Activated CD8-positive, alpha-beta T cell treated with anti-CD3 and anti-CD28 coated beads, Interleukin-2, amount 10 ng/mL, durations not matched to agents 7 days and 5 days (primary cell): Measurements from ENCODE around the gene AFMID. TPM values are rescaled to one million over a fixed set of nuclear protein-coding genes. Genes with fewer than 3 reads are reported as not detected.
"Not testable (repeated sequence)": the region's sequence is repeated elsewhere in the genome, so short reads cannot be mapped to it uniquely, and the experiment has no call there.

Experiments used
- ATAC-seq: fragments of 150-1000 bp; cut with Tn5 transposase; one replicate; pipeline ENCODE4 v1.10.0; 2021; ENCODE audit warnings: moderate library complexity
- CTCF ChIA-PET: fragments of 350-600 bp; sonication (Branson Sonifier 250); formaldehyde crosslinking; loops from one replicate; lab custom pipeline; 2021; ENCODE audit warnings: antibody characterized with exemption; lab: Charles Lee
- POLR2A ChIA-PET: fragments of 350-600 bp; sonication (Branson Sonifier 250); formaldehyde crosslinking; loops from one replicate; lab custom pipeline; 2021; ENCODE audit warnings: antibody characterized with exemption; lab: Charles Lee
- DNase-seq: peaks from one replicate; pipeline ENCODE4 v3.0.0-alpha.2; 2020
- H3K27ac Mint-ChIP-seq: one replicate; pipeline ENCODE4 v1.8.0; 2021; ENCODE audit warnings: mild to moderate bottlenecking, mixed read lengths
- H3K27me3 Mint-ChIP-seq: one replicate; pipeline ENCODE4 v1.8.0; 2021; ENCODE audit warnings: low read depth, mixed read lengths
- H3K36me3 Mint-ChIP-seq: one replicate; pipeline ENCODE4 v1.8.0; 2021; ENCODE audit warnings: low read depth, mixed read lengths
- H3K4me1 Mint-ChIP-seq: one replicate; pipeline ENCODE4 v1.8.0; 2021; ENCODE audit warnings: low read depth, mixed read lengths
- H3K4me3 Mint-ChIP-seq: one replicate; pipeline ENCODE4 v1.8.0; 2021; ENCODE audit warnings: mild to moderate bottlenecking, mixed read lengths
- H3K9me3 Mint-ChIP-seq: one replicate; pipeline ENCODE4 v1.8.0; 2022; ENCODE audit warnings: mixed read lengths; ENCODE audit not compliant: insufficient read depth
- total RNA-seq, 2 experiments: library from RNA; stranded (reverse); gene quantifications; one replicate each; pipeline ENCODE4 v1.2.3, GENCODE V29; 2021

Gene AFMID
- total RNA-seq, 2 experiments from 2014 or later, result 17.7 to 20.7 TPM

DNA sequence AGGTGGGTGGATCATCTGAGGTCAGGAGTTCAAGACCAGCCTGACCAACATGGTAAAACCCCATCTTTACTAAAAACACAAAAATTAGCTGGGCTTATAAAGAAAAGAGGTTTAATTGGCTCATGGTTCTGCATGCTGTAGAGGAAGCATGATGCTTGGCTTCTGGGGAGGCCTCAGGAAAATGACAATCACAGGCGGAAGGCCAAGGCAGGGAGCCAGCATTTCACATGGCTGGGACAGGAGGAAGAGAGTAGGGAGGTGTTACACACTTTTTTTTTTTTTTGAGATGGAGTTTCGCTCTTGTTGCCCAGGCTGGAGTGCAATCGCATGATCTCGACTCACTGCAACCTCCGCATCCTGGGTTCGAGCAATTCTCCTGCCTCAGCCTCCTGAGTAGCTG, 47.9 kb downstream of the AFMID start:
- ATAC-seq, POLR2A ChIA-PET, H3K4me3 Mint-ChIP-seq, DNase-seq, H3K27ac Mint-ChIP-seq, H3K9me3 Mint-ChIP-seq, H3K36me3 Mint-ChIP-seq, H3K4me1 Mint-ChIP-seq: not testable (repeated sequence)
- H3K27me3 Mint-ChIP-seq, result peaks cover 25% of the 10 kb centered on the region
- CTCF ChIA-PET, result interaction anchor here (1.6 kb wide), 1 partner anchor 16 kb away, joined by 6 read pairs; no protein-coding TSS in a partner anchor

DNA sequence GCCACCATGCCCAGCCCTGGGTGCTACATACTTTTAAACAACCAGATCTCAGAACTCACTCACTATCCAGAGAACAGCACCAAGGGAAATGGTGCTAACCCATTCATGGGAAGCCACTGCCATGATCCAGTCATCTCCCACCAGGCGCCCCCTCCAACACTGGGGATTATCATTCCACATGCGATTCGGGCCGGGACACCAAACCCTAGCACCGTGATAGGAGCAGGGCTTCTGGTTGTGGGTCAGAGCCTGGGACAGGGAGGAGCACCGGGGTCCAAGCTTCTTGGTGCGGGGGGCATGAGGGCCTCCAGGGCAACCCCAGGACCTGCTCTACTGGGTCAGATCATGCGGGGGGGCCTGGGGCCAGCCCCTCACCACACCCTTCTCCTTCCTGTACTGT, 48.7 kb downstream of the AFMID start:
- no peak overlapping the region for H3K27ac Mint-ChIP-seq
- H3K36me3 Mint-ChIP-seq, result no peaks in the 10 kb centered on the region
- CTCF ChIA-PET, result interaction anchor here (1.6 kb wide), 1 partner anchor 15 kb away, joined by 6 read pairs; no protein-coding TSS in a partner anchor
- DNase-seq (no peak), ATAC-seq (no peak)
- H3K4me3 Mint-ChIP-seq, result no peak overlapping the region
- H3K9me3 Mint-ChIP-seq, result no peaks in the 10 kb centered on the region
- POLR2A ChIA-PET, result no interaction called here
- H3K4me1 Mint-ChIP-seq, result peaks cover 2% of the 10 kb centered on the region
- peaks cover 19% of the 10 kb centered on the region for H3K27me3 Mint-ChIP-seq

DNA sequence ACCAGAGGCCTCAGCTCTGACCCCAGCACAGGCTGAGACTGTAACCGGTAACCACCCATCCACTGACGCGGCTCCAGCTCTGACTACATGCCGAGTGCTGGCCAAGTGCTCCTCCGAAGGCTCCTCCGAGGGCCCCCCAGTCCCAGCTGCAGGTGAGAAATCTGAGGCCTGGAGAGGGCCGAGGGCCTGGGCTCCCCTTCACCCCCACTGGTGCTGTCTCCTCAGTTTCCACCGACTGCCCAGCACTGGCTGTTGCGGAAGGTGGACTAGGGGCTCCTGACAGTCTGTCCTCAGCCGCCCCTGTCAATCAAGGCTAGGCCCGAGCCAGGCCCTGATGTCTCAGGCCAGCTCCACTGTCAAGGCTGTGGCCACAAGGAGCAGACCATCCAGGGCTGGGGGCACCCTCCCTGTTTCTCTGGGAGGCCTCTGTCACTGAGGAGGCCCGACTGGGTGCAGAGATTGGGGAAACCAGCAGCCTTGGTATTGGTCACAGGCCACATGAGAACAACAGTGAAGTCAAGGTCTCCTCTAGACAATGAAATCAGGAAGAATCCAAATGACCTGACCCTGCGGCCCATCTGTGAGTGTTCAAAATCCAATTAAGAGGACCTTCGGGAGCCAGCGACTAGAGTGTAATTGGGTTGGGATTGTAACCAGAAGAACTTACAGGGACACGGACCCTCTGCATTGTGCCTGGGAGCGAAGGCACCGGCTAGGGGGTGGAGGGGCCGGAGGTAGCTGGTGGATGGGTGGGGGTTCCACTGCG, 49.4 kb downstream of the AFMID start:
- ATAC-seq (no peak), DNase-seq (no peak)
- Mint-ChIP-seq H3K9me3 (no peaks in the 10 kb centered on the region), H3K27me3 (peaks cover 13% of the 10 kb centered on the region), H3K27ac (no peak overlapping the region), H3K36me3 (no peaks in the 10 kb centered on the region), H3K4me1 (peaks cover 2% of the 10 kb centered on the region), H3K4me3 (no peak overlapping the region)
- CTCF ChIA-PET, result interaction anchor here (1.1 to 1.6 kb wide), 3 partner anchors 14 to 15 kb away, joined by 3 to 6 read pairs (median 4); no protein-coding TSS in a partner anchor
- POLR2A ChIA-PET, result interaction anchor here (0.5 kb wide), 1 partner anchor 923 kb away, joined by 8 read pairs; no protein-coding TSS in a partner anchor

DNA sequence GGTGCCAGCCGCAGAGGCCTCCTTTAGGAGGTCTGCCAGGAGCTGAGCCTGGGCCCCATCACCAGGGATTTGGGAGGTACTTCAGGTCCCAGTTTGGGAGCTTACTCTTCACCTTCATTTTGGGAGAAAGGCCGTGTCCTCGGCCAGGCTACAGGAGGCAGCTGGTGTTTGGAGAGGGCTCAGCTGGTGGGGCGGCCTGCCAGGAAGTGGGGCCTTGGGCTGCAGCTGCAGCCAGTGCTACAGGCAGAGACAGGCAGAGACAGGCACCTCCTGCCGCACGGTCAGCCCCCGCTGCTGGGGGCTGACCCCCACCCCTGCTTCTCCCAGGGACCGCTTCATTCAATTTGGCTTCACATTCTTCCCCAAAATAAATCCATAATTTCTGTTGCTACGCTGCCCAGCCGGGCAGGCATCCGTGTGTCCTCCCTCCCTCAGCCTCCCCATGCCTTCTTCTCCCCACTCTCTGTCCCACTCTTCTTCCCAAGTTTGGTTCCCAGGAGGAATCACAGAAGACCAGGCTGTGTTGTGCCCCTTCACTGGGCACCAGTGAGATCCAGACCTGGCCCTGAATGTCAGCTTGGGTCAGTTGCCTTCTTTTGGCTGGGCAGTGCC, 50.3 kb downstream of the AFMID start:
- Mint-ChIP-seq H3K4me3 (no peak overlapping the region), H3K27ac (no peak overlapping the region), H3K4me1 (peaks cover 1% of the 10 kb centered on the region), H3K27me3 (peaks cover 7% of the 10 kb centered on the region), H3K36me3 (no peaks in the 10 kb centered on the region), H3K9me3 (no peaks in the 10 kb centered on the region)
- ChIA-PET CTCF (interaction anchor here (1.1 to 1.3 kb wide), 2 partner anchors 13 to 14 kb away, joined by 3 to 4 read pairs; no protein-coding TSS in a partner anchor), POLR2A (no interaction called here)
- DNase-seq (no peak), ATAC-seq (no peak)

DNA sequence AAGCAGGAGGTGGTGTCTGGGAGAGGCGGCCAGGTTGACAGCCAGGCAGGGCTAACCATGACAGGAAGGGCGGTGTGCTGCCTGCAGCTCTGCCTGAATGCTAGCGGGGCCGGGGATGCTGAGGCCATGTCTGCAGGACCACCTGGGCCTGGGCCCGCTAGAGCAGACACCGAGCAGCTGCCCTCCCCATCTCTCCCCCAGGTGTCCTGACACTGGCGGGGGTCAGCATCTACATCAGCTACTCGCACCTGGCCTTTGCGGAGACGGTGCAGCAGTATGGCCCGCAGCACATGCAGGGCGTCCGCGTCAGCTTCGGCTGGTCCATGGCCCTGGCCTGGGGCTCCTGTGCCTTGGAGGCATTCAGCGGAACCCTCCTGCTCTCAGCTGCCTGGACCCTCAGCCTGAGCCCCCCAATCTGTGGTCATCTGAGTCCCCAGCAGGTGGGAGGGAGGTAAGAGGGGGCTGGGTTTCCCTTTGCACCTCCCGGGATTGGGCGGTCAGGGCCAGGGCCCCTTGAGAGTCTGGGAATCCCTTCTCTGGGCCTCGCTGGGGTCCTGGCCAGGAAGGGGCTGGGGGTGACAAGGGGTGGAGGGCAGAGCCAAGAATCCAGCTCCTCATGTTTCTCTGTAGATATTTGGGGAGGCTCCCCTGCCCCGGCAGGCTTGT, 51.8 kb downstream of the AFMID start:
- ChIA-PET POLR2A (no interaction called here), CTCF (no interaction called here)
- no peak overlapping the region for H3K4me3 Mint-ChIP-seq
- H3K27ac Mint-ChIP-seq, result no peak overlapping the region
- ATAC-seq (no peak), DNase-seq (no peak)
- peaks cover 9% of the 10 kb centered on the region for H3K4me1 Mint-ChIP-seq
- peaks cover 2% of the 10 kb centered on the region for H3K27me3 Mint-ChIP-seq
- H3K36me3 Mint-ChIP-seq, result no peaks in the 10 kb centered on the region
- H3K9me3 Mint-ChIP-seq, result no peaks in the 10 kb centered on the region

DNA sequence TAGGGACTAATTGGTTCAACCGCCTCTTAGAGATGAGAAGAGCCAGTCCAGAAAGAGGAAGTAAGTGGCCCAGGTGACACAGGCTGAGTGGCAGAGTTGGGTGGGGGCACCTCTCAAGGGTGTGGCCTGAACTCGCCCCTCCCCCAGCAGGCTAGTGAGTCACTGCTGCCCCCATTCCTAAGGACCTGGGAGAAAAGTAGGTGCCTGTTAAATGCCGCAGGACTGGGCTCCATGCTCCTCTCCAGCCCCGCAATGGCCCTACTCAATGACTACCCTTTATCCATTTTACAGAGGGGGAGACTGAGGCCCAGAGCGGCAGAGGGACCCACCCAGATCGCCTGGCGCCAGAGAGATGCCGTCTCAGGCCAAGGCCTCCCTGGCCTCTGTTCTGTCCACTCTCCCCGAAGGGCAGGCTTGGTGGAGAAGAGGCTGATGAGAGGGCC, 52.3 kb downstream of the AFMID start:
- Mint-ChIP-seq H3K36me3 (no peaks in the 10 kb centered on the region), H3K27ac (no peak overlapping the region), H3K4me3 (no peak overlapping the region), H3K9me3 (no peaks in the 10 kb centered on the region), H3K4me1 (peaks cover 9% of the 10 kb centered on the region), H3K27me3 (peaks cover 2% of the 10 kb centered on the region)
- POLR2A ChIA-PET, result no interaction called here
- DNase-seq (no peak), ATAC-seq (no peak)
- CTCF ChIA-PET, result no interaction called here

DNA sequence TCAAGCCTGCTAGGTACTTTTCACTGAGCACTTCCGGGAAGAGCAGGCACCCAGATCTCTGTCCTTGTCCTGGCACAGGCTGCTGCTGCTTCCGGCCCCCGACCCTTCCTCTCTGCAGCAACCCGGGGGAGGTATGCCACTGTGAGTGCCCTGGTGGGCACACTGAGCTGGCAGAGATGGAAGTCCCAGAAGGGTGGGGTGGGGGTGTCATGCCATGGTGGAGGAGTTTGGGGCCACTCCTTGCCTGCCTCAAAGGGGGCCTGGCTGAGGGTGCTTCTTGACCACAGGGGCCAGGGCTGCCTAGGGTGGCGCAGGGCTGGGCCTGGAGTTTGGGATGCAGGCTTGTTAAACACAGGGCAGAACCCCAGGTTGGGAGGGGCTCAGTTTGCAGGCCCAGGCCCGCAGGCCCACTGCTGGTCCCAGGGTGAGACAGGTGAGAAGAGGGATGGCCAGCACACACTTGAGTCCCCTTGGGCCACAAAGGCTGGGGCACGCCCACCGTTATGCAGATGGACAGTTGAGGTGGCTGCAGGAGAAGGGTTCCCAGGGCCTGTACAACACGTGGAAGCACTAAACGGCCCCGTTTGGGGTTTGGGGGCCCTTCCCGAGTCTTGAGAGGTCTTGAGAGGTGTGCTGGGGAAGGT, 53.0 kb downstream of the AFMID start:
- CTCF ChIA-PET, result no interaction called here
- peaks cover 9% of the 10 kb centered on the region for H3K4me1 Mint-ChIP-seq

DNA sequence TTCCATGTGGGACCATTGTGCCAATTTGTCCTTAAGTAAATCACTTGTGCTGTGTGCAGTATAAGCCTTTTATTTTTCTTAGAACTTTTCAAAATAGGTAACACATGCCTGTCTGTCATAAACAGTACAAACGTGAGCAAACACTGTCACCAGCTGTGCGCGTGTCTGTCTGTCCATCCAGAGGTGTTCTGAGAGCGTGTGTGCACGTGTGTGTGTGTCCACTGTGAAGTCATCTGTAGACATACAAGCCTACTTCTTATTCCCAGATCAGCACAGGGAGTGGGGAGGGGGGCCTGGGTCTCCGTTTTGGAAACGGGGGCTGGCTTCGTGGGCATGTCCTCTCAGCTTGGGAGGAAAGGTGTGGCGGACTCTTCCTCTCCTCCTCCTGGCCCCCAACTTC, 53.7 kb downstream of the AFMID start:
- ChIA-PET POLR2A (no interaction called here), CTCF (no interaction called here)
- H3K36me3 Mint-ChIP-seq, result no peaks in the 10 kb centered on the region
- H3K27me3 Mint-ChIP-seq, result peaks cover 3% of the 10 kb centered on the region
- ATAC-seq, result no peak
- H3K4me1 Mint-ChIP-seq, result peaks cover 9% of the 10 kb centered on the region
- no peak overlapping the region for H3K4me3 Mint-ChIP-seq
- H3K27ac Mint-ChIP-seq, result no peak overlapping the region
- DNase-seq, result no peak
- H3K9me3 Mint-ChIP-seq, result no peaks in the 10 kb centered on the region

More for the DNA sequence above, 53.0 kb downstream of the AFMID start:
- Mint-ChIP-seq H3K27ac (no peak overlapping the region), H3K27me3 (no peaks in the 10 kb centered on the region), H3K36me3 (no peaks in the 10 kb centered on the region), H3K9me3 (no peaks in the 10 kb centered on the region), H3K4me3 (no peak overlapping the region)
- DNase-seq, result no peak
- no peak for ATAC-seq
- POLR2A ChIA-PET, result no interaction called here

DNA sequence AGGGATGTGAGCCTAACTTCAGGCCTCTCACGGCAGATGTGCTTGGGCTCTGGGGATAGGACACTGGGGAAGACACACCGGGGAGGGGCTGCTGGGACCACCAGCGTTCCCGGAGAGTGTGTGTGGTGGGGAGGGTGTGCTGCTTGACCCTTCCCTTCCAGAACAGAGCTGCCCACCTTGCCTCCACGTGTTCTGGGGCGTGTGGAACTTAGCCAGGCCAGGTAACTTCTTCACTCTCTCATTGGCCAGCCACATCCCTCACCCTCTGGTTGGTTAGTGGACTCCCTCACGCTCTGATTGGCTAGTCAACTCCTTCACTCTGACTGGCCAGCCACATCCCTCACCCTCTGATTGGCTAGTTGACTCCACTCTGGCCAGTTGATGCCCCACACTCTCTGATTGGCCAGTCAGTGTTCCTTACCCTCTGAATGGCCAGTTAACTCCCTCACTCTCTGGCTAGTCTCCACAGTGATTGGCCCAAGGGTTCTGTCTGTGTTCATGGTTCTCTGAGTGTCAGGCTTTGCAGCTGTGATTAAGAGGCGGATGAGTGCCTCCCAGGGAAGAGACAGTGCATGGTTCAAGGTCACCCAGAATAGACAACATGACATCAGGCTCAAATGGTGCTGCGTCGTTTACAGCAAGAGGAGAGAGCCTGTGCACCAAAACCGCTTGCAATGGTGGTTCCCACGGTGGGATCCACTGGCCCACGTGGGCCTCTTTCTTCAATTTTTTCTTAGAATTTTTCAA, 54.3 kb downstream of the AFMID start:
- Mint-ChIP-seq H3K27ac (no peak overlapping the region), H3K9me3 (no peaks in the 10 kb centered on the region), H3K4me1 (peaks cover 9% of the 10 kb centered on the region), H3K4me3 (no peak overlapping the region), H3K27me3 (peaks cover 3% of the 10 kb centered on the region), H3K36me3 (no peaks in the 10 kb centered on the region)
- ATAC-seq (no peak), DNase-seq (no peak)
- CTCF ChIA-PET, result interaction anchor here (2.1 kb wide), 1 partner anchor 10 kb away, joined by 12 read pairs; no protein-coding TSS in a partner anchor
- POLR2A ChIA-PET, result no interaction called here

DNA sequence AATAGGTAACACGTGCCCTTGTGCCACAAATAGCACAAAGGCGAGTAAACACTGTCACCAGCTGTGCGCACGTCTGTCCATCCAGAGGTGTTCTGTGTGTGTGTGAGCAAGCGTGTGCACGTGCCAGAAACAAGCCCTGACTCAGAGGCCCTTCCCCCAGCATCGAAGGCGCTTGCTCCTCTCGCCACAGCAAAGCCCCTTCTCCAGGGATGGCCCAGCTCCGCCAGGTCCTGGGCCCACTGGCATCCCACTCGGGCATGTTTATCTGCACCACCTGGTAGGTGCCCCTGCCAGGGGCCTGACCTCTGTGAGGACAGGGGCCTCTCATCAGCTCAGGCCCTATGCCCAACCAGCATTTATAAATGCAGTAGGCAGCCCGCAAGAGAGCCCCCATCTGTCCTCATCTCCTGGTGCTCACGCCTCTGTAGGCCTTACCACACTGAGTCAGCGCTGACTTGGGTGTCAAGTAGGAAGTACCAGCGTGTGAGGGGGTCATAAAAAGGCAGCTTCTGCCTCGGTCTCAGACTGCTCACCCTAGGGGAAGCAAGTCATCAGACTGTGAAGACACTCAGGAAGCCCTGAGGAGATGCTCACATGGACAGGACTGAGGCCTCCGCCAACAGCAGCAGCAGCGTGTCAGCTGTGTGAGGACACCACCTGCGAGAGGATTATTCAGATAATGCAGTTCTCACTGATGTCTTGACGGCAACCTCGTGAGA, 55.0 kb downstream of the AFMID start:
- ChIA-PET CTCF (interaction anchor here (0.8 to 2.1 kb wide), 3 partner anchors 9 to 180 kb away, joined by 3 to 12 read pairs (median 4); no protein-coding TSS in a partner anchor), POLR2A (interaction anchor here (0.6 kb wide), 1 partner anchor 382 kb away, joined by 3 read pairs; no protein-coding TSS in a partner anchor)
- DNase-seq (no peak), ATAC-seq (peak; percentile 38)
- no peaks in the 10 kb centered on the region for H3K9me3 Mint-ChIP-seq
- peaks cover 9% of the 10 kb centered on the region for H3K4me1 Mint-ChIP-seq
- H3K4me3 Mint-ChIP-seq, result no peak overlapping the region
- H3K27me3 Mint-ChIP-seq, result peaks cover 8% of the 10 kb centered on the region
- H3K36me3 Mint-ChIP-seq, result no peaks in the 10 kb centered on the region
- H3K27ac Mint-ChIP-seq, result no peak overlapping the region
